Keratinocyte (primary cell): Measurements from ENCODE around the gene GSAP. TPM values are rescaled to one million over a fixed set of nuclear protein-coding genes. Genes with fewer than 3 reads are reported as not detected.

ENCODE experiments used
- DNase-seq: peaks from one replicate; pipeline ENCODE4 v3.0.0-alpha.2; 2011; ENCODE audit warnings: low read depth, missing footprints, low spot score
- FAIRE-seq: peaks from 2 replicates; lab custom pipeline; 2011; peaks lifted over from hg19 to GRCh38; lab: Jason Lieb, UNC
- H2AFZ ChIP-seq: 2 replicates; pipeline ENCODE4 v1.6.0; 2012; ENCODE audit warnings: low read length, control low read depth, inconsistent platforms; ENCODE audit not compliant: control insufficient read depth
- H3K27ac ChIP-seq: 2 replicates; pipeline ENCODE4 v1.5.1; 2011; ENCODE audit warnings: low read length; ENCODE audit not compliant: control insufficient read depth, insufficient read depth
- H3K27me3 ChIP-seq: 3 replicates; pipeline ENCODE4 v1.6.0; 2011; ENCODE audit warnings: low read length; ENCODE audit not compliant: control insufficient read depth, insufficient read depth; ENCODE audit errors: extremely low read depth
- H3K36me3 ChIP-seq, 2 experiments: 2 replicates in 1 of 2; 3 replicates in 1 of 2; pipeline ENCODE4 v1.5.1; 2011; ENCODE audit warnings: low read length in 2 of 2, mild to moderate bottlenecking in 1 of 2; ENCODE audit not compliant: control insufficient read depth in 2 of 2, insufficient read depth in 2 of 2; ENCODE audit errors: extremely low read depth in 1 of 2
- H3K4me1 ChIP-seq: 3 replicates; pipeline ENCODE4 v1.5.1; 2011; ENCODE audit warnings: low read length; ENCODE audit not compliant: control insufficient read depth, insufficient read depth; ENCODE audit errors: extremely low read depth
- H3K4me2 ChIP-seq: 3 replicates; pipeline ENCODE4 v1.6.0; 2011; ENCODE audit warnings: low read depth, low read length; ENCODE audit not compliant: control insufficient read depth, insufficient read depth; ENCODE audit errors: extremely low read depth
- H3K4me3 ChIP-seq, 3 experiments: fragments of 200-600 bp in 1 of 3; sonication (generic) in 1 of 3; 2 replicates in 2 of 3; 3 replicates in 1 of 3; pipeline ENCODE4 v1.5.1; 2011 to 2016; ENCODE audit warnings: low read length in 3 of 3, mild to moderate bottlenecking in 3 of 3, control low read depth in 2 of 3, inconsistent platforms in 1 of 3, low read depth in 1 of 3, mixed read lengths in 1 of 3, mixed run types in 1 of 3, moderate library complexity in 1 of 3; ENCODE audit not compliant: control insufficient read depth in 2 of 3, insufficient read depth in 2 of 3; ENCODE audit errors: extremely low read depth in 1 of 3
- H3K79me2 ChIP-seq: 2 replicates; pipeline ENCODE4 v1.6.0; 2012; ENCODE audit warnings: low read length; ENCODE audit not compliant: control insufficient read depth, insufficient read depth
- H3K9ac ChIP-seq: 3 replicates; pipeline ENCODE4 v1.6.0; 2011; ENCODE audit warnings: low read length; ENCODE audit not compliant: control insufficient read depth, insufficient read depth; ENCODE audit errors: extremely low read depth
- H3K9me1 ChIP-seq: 3 replicates; pipeline ENCODE4 v1.6.0; 2011; ENCODE audit warnings: low read length; ENCODE audit not compliant: control insufficient read depth, insufficient read depth; ENCODE audit errors: extremely low read depth
- H3K9me3 ChIP-seq: 2 replicates; pipeline ENCODE4 v1.5.1; 2012; ENCODE audit warnings: low read depth, low read length; ENCODE audit not compliant: control insufficient read depth
- H4K20me1 ChIP-seq: 3 replicates; pipeline ENCODE4 v1.6.0; 2011; ENCODE audit warnings: low read length; ENCODE audit not compliant: control insufficient read depth, insufficient read depth; ENCODE audit errors: extremely low read depth
- EZH2 ChIP-seq: IDR thresholded peaks from one replicate; pipeline ENCODE4 v1.6.1; 2012; ENCODE audit warnings: inconsistent platforms, mild to moderate bottlenecking, low read length, moderate library complexity
- dilution Hi-C: fragments of 300-500 bp; cut with MboI; formaldehyde crosslinking; loops from one replicate; pipeline ENCODE4 v1.7.0; 2020; ENCODE audit warnings: low sequenced_read_pairs; ENCODE audit not compliant: extremely low pct_ligation_motif_present
- polyA plus RNA-seq, 5 experiments: library from polyadenylated mRNA; depleted of rRNA in 3 of 5; stranded (reverse) in 3 of 5; stranded (forward) in 1 of 5; unstranded in 1 of 5; fragments of >200 nt; gene quantifications; 1 replicate in 1 of 5; 2 replicates in 3 of 5; 3 replicates in 1 of 5; pipeline versions ENCODE4 v1.2.1 to v1.2.3, GENCODE V29; 2011 to 2012; ENCODE audit warnings: missing spikeins in 2 of 5, low read depth in 1 of 5, low replicate concordance in 1 of 5
- TF ChIP-seq, protein P1 (sequence below), 3 experiments: IDR thresholded peaks in 1 of 3; conservative IDR thresholded peaks in 1 of 3; optimal IDR thresholded peaks in 1 of 3; 2 replicates in 2 of 3; 3 replicates in 1 of 3; pipeline versions ENCODE3 to v1.5.1; 2011; ENCODE audit warnings: low read length in 3 of 3, mild to moderate bottlenecking in 3 of 3, moderate library complexity in 2 of 3, control low read depth in 1 of 3, inconsistent platforms in 1 of 3; ENCODE audit not compliant: insufficient read depth in 2 of 3; ENCODE audit errors: extremely low read depth in 1 of 3

The GSAP gene
- polyA plus RNA-seq, 1 donor (not counting 4 experiments of a cell fraction or from before 2014, with no cell fraction given), result 5.4 TPM

DNA sequence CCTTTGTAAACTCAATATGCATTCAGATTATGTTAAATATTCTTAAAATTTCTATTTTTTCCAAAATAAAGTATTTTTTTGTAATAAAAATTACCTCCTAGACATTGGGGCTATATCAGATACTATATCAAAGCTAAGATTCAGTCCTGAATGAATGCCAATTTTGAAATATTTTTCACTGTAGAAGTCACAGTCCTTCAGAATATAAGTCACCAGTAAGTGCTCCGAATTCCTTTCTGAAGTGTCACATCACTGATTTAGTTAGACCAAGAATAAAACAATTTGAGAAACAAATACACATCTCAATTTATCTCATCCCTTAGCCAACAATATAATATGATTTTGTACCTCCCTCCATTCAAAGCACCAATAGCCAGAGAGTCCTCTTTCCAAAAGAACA lies 33.9 kb upstream of the GSAP start:
- Histone ChIP-seq H3K27ac (no peak overlapping the region), H3K9me3 (no peaks in the 10 kb centered on the region), H3K79me2 (no peaks in the 10 kb centered on the region), H4K20me1 (no peaks in the 10 kb centered on the region), H3K4me2 (no peak overlapping the region), H3K9me1 (no peaks in the 10 kb centered on the region), H3K27me3 (no peaks in the 10 kb centered on the region), H3K4me1 (no peaks in the 10 kb centered on the region), H3K36me3 (no peaks in the 10 kb centered on the region), H3K9ac (no peak overlapping the region), H3K4me3 (no peak overlapping the region), H2AFZ (no peak overlapping the region)
- FAIRE-seq (no peak), DNase-seq (no peak)
- TF ChIP-seq, protein P1, sequence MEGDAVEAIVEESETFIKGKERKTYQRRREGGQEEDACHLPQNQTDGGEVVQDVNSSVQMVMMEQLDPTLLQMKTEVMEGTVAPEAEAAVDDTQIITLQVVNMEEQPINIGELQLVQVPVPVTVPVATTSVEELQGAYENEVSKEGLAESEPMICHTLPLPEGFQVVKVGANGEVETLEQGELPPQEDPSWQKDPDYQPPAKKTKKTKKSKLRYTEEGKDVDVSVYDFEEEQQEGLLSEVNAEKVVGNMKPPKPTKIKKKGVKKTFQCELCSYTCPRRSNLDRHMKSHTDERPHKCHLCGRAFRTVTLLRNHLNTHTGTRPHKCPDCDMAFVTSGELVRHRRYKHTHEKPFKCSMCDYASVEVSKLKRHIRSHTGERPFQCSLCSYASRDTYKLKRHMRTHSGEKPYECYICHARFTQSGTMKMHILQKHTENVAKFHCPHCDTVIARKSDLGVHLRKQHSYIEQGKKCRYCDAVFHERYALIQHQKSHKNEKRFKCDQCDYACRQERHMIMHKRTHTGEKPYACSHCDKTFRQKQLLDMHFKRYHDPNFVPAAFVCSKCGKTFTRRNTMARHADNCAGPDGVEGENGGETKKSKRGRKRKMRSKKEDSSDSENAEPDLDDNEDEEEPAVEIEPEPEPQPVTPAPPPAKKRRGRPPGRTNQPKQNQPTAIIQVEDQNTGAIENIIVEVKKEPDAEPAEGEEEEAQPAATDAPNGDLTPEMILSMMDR (optimal IDR thresholded peaks at IDR 0.05 in 1 of 3, IDR thresholded peaks at IDR 0.05 in 1 of 3, conservative IDR thresholded peaks at IDR 0.05 in 1 of 3; ENCODE audit: extremely low read depth in 1 of 3, insufficient read depth in 2 of 3, low read length in 3 of 3), result no peak
- TF ChIP-seq EZH2, result no peak
- dilution Hi-C loops, result no loop called here

DNA sequence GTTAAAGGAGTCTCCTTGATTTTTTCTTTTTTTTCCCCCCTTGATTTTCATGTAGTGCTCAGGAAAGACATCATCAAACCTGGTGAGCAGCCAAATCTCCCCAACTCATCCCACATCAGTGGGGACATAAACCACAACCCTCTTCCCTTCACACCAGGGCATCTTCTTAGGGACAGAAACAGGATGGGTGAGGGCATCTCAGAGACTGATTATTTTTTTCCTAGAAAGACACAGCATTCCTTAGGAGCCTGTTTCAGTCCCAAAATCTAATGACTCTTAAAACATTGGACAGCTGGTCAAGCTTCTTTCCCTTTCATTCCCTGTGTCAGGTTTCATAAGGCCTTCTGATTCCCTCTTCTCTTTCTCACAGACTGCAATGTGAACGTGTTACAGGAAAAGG lies 31.5 kb upstream of the GSAP start:
- Histone ChIP-seq H4K20me1 (no peaks in the 10 kb centered on the region), H3K36me3 (no peaks in the 10 kb centered on the region), H3K9me3 (no peaks in the 10 kb centered on the region), H3K9me1 (no peaks in the 10 kb centered on the region), H3K4me2 (no peak overlapping the region), H3K4me1 (peaks cover 9% of the 10 kb centered on the region), H3K79me2 (no peaks in the 10 kb centered on the region), H3K27me3 (no peaks in the 10 kb centered on the region), H2AFZ (no peak overlapping the region), H3K27ac (no peak overlapping the region), H3K4me3 (no peak overlapping the region), H3K9ac (no peak overlapping the region)
- no peak for DNase-seq
- dilution Hi-C loops, result no loop called here
- no peak for TF ChIP-seq EZH2
- TF ChIP-seq, protein P1 (optimal IDR thresholded peaks at IDR 0.05 in 1 of 3, IDR thresholded peaks at IDR 0.05 in 1 of 3, conservative IDR thresholded peaks at IDR 0.05 in 1 of 3; ENCODE audit: extremely low read depth in 1 of 3, insufficient read depth in 2 of 3, low read length in 3 of 3), result no peak
- no peak for FAIRE-seq
